SK-N-DZ (cell line): ENCODE measurements around the gene FAM83C.

Experiments
- DNase-seq: peaks from one replicate; pipeline ENCODE4 v3.0.0-alpha.2; 2015; ENCODE audit warnings: low spot score

FAM83C gene

GRCh38 chr20:35284267-35284991 is 7.8 kb downstream of the FAM83C start, which contains the start of gene EIF6:
Gene EIF6, minus strand, starts transcription at chr20:35284772. Its CDS starts 285 bp downstream, at chr20:35284487.
- peak; percentile 94 for DNase-seq

GRCh38 chr20:35283441-35284266 is 8.6 kb downstream of the FAM83C start:
- no peak for DNase-seq

- DNase-seq = no peak
These were observed 10.6 kb downstream of the FAM83C start for GRCh38 chr20:35281506-35282101.

DNA sequence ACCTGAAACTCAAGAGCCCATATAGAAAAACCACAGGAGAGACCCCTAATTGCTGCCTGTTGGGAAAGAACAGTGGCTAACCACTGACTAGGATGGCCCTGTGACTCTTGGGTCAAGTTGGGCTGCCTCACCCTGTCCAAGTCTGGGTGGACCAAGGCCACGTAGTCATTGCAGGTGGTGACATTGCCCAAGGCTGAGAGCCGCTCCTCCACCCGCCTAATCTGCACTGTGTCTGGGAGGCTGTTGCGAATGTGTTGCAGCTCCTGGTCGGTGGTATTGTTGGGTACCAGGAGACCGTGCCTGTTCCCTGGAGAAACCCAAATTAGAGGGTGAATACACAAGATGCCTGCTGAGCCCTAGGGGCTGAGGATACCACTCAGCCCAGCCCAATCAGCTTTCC is 11.7 kb downstream of the FAM83C start:
- DNase-seq = no peak

GRCh38 chr20:35279533-35280174 is 12.6 kb downstream of the FAM83C start:
- no peak for DNase-seq

- no peak for DNase-seq
These were observed 13.2 kb downstream of the FAM83C start for GRCh38 chr20:35279040-35279439.

- DNase-seq = peak; percentile 96
These were observed 14.5 kb downstream of the FAM83C start, which contains the start of gene MMP24OS for GRCh38 chr20:35277531-35278395. Gene MMP24OS, minus strand, starts transcription at chr20:35278122. Its CDS starts 193 bp downstream, at chr20:35277929.

GRCh38 chr20:35277127-35277526 is 15.1 kb downstream of the FAM83C start:
- no peak for DNase-seq

GRCh38 chr20:35276408-35276807 is 15.8 kb downstream of the FAM83C start:
- DNase-seq = no peak

DNA sequence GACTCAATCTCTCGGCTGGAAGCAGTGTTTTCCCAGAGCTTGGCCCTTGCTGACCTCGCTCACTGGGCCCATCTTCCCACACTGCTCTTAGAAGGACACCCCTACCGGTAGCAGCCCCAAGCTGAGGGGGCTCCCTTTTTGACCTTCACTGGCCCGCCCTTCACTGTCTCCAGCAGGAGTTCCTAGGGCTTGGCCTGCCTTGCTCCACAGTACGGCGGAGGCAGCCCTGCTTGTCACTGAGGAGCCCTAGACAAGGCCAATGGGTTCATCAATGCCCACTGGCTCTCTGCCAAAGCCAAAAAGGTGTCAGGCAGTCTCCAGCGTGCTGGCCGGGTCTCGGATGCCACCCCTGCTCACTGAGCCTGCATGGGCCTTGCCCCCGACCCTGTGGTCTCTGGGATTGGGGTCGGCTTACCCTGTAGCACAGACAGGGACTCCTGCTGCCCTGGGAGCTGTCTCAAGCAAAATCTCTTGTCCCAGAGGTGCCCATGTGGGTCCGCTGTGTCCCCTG is 16.4 kb downstream of the FAM83C start:
- DNase-seq = no peak

DNA sequence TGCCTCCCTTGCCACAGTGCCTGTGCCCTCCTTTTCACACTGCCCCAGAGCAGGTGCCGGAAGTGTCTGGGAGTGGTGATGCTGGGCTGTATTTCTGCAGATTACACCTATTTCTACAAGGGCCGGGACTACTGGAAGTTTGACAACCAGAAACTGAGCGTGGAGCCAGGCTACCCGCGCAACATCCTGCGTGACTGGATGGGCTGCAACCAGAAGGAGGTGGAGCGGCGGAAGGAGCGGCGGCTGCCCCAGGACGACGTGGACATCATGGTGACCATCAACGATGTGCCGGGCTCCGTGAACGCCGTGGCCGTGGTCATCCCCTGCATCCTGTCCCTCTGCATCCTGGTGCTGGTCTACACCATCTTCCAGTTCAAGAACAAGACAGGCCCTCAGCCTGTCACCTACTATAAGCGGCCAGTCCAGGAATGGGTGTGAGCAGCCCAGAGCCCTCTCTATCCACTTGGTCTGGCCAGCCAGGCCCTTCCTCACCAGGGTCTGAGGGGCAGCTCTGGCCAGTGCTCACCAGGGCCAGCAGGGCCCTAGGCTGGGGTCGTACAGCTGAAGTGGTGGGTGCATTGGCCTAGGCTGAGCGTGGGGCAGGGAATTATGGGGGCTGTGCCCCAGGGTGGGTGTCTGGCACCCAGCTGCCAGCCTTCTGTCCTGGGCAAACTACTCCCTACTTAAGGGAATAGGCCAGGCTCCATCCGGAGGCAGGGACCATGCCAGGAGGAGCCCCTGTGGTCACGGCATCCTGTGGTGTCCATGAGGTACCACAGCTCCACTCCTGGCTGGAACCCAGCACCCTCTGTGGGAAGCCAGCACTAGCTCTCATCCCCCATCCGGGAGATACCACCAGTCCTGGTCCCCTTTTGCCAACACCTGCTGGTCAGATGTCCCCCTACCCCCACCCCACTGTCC is 17.8 kb downstream of the FAM83C start:
- DNase-seq = no peak

GRCh38 chr20:35273449-35274171 is 18.6 kb downstream of the FAM83C start:
- DNase-seq = no peak

DNA sequence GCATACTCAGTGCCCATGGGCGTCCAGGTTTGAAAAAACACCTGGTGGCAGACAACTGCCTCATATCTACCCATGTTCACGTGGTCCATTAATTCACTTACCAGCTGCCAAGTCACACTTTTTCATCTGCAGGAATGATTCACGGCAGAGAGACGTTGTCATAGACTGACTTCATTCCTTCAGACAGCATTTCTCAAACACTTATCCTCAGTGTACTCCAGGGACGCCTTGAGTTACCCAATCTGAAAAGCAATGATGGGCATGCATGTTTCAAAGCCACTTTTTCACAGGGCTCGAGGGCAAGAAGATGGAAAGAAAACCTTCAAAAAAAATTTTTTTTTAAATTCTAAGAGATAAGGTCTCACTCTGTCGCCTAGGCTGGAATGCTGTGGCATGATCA is 20.3 kb downstream of the FAM83C start:
- no peak for DNase-seq

- DNase-seq = no peak
These were observed 20.9 kb downstream of the FAM83C start for GRCh38 chr20:35271073-35271882.

DNA sequence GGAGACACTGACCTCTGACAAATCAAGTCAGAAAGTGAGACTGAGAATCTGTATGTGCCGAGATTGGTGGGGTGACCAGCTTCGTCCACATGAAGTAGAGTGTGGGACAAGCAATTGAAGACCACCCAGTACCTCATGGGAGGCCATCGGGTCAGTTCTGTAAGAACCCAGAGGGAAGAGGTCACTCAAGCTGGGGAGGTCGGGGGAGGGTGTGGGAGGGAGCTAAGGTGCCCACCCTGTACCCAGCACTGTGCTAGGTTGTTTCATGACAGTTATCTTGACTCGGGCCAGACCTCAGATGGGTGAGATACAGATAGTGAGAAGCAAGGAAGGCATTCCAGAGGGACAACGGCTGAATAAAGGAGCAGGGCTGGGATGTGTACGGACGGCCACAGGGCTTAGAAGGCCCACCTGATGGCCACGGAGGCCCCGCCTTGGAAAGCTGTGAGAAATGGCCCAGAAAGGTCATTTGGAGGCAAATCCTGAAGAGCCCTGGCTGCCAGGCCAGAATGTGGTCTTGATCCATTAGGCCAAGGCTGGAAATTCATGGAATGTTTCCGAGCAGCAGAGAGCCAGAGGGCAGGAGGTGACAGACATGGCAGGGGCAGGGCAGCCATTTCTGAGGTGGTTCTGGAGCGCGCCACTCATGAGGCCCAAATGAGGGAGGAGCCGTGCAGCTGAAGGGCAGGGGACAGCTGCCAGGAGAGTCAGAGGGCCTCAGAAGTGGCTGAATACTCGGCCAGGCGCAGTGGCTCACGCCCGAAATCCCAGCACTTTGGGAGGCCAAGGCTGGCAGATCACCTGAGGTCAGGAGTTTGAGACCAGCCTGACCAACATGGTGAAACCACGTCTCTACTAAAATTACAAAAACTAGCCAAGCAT is 22.0 kb downstream of the FAM83C start:
- no peak for DNase-seq

- peak; percentile 83 for DNase-seq
These were observed 23.0 kb downstream of the FAM83C start for GRCh38 chr20:35269055-35269781.
